HG03045 (cell line): Measurements from ENCODE around the gene TRIM52.
"Not testable (repeated sequence)": the region's sequence is repeated elsewhere in the genome, so short reads cannot be mapped to it uniquely, and the experiment has no call there.

Experiments used
- ATAC-seq: cut with Tn5 transposase; IDR thresholded peaks from one replicate; pipeline ENCODE4 v1.9.1; 2021; ENCODE audit warnings: mild to moderate bottlenecking, moderate library complexity; ENCODE audit not compliant: unreplicated experiment

TRIM52 gene

DNA sequence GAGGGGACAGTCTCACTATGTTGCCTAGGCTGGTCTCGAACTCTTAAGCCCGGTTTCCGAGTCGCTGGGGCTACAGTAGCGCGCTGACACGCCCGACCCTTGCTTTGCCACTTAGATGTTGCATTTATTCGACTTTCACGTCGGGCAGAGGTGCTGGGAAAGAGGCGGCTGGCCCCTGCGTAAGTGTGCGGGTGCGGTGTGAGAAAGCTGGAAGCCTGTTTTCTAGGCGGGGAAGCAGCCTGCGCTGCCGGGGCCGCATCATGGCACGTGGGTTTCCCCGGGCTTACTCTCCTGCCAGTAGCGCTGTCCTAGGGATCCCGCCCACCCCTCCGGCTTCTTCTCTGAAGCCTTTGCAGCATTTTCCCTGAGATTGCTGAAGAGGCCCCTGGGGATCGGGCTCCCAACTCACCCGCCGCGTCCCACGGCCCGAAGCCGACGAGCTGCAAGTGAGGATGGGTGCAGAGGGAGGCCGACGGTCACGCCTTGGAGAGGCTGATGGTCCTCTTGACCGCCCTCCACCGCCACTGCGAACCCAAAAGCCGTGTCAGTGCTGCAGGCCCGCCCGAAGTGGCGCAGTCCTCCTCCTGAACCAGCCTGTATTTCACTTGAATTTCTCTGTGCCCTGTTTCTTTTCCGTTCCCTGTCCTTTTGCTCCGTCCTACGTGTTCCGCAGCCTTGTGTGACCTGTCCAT, 43.7 kb downstream of the TRIM52 start:
- ATAC-seq: peak; percentile 20

DNA sequence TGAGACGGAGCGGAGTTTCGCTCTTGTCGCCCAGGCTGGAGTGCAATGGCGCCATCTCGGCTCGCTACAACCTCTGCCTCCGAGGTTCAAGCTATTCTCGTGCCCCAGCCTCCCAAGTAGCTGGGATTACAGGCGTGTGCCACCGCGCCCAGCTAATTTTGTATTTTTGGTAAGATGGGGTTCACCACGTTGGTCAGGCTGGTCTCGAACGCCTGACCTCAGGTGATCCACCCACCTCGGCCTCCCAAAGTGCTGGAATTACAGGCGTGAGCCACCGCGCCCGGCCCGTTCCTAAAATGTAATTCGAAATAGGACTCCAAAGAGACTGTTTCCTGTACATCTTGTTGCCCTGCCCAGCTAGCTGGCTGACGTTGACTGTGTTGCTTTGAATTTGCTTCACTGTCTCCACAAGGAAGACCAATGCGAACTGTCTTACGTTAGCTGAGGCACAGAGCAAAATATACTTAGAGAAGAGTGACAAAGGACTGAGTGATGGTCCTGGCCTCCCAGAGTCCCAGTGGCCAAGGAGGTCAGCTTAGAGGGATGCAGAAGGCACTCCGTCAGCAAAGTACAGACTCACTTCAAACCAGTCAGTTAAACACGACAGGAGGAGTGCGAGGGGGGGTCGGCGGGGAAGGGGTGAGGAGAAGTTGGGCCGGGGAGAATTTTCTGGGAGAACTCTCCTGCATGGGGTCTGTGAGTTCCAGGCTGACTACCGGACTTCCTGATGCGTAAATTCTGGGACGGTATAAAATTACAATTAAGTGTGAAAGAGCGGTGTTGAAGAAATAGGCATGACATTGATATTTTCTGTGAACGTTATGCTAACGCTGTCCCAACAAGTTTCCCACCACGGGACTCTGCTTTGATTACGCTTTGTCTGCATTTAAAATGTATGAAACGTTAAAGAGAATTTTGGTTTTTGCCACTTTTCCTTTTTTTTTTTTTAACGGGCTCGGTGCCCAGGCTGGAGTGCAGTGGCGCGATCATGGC, 44.6 kb downstream of the TRIM52 start:
- ATAC-seq: no peak

DNA sequence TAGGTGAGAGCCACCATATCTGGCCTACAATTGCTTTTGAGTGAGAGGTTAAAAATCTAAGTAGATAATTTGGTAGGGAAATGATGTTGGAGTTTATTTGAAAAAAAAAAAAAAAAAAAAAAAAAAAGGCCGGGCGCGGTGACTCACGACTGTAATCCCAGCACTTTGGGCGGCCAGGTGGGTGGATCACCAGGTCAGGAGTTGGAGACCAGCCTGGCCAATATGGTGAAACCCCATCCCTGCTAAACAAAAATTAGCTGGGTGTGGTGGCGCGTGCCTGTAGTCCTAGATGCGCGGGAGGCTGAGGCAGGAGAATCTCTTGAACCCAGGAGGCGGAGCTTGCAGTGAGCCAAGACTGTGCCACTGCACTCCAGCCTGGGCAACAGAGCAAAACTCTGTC, 46.7 kb downstream of the TRIM52 start:
- ATAC-seq: not testable (repeated sequence)

GRCh38 chr5:181212934-181213333, 48.0 kb downstream of the TRIM52 start:
- no peak for ATAC-seq

GRCh38 chr5:181212080-181212479, 48.9 kb downstream of the TRIM52 start:
- ATAC-seq: no peak

DNA sequence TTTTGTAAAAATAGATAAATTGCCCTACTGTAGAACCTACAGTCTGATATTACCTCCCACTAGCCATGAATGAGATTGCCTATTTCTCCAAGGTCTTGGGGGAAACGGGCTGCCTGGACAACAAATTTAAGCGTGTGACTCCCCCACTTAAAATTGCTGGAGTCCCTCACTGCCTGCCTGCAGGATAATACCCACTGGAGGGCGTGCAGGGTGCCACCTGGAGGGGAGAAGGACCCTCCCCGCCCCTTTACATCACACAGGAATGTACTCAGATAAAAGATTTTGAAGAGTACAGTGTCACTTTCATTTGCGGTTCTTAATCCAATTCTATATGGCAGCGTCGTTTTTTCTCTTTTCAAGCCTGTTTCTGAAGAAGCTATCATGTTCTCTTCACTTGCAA, 49.7 kb downstream of the TRIM52 start:
- ATAC-seq: no peak

DNA sequence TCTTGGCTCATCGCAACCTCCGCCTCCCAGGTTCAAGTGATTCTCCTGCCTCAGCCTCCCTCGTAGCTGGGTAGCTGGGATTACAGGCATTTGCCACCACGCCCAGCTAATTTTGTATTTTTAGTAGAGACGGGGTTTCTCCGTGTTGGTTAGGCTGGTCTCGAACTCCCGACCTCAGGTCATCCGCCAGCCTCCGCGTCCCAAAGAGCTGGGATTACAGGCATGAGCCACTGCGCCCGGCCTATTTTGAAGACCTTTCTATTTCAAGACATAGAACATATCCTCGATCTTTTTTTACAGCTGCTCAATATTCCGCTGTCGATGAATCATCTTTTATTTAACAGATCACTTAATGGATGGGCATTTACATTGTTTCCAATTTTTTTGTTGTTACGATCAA, 50.2 kb downstream of the TRIM52 start:
- ATAC-seq: not testable (repeated sequence)

- not testable (repeated sequence) for ATAC-seq
Observed at GRCh38 chr5:181210148-181210547, 50.8 kb downstream of the TRIM52 start.

DNA sequence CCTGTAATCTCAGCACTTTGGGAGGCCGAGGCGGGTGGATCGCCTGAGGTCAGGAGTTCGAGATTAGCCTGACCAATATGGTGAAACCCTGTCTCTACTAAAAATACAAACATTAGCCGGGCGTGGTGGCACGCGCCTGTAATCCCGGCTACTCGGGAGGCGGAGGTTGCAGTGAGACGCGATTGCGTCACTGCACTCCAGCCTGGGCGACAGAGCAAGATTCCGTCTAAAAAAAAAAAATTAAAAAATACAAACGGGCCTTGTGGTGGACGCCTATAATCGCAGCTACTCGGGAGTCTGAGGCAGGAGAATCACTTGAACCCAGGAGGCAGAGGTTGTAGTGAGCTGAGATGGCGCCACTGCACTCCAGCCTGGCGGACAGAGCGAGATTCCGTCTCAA, 51.9 kb downstream of the TRIM52 start:
- ATAC-seq: not testable (repeated sequence)

GRCh38 chr5:181207960-181208253, 53.0 kb downstream of the TRIM52 start:
- ATAC-seq: no peak

DNA sequence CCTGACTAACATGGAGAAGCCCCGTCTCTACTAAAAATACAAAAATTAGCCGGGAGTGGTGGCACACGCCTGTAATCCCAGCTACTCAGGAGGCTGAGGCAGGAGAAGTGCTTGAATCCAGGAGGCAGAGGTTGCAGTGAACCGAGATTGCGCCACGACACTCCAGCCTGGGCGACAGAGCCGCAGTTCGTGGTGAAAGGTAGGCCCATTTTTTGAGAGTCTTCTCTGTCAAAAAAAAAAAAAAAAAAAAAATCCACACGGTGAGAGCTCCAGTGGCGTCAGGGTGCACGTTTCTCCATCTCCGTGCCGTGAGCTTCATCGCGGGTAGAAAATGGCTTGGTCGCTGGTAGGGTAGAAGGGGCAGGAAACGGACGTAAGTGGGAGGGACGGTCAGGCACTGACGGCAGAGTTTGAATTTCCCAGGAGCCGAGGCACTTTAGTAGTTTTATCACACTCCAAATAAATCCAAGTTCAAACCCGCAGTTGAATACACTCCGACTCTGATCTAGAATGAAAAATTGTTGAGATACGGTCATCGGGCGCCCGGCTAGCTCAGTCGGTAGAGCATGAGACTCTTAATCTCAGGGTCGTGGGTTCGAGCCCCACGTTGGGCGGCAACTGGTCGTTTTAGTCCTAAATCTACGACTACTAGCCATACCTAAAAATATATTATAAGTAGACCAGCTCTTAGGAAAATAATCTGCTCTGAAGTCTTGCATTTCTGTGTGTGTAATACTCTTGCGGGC, 53.6 kb downstream of the TRIM52 start:
- ATAC-seq: peak; percentile 36

DNA sequence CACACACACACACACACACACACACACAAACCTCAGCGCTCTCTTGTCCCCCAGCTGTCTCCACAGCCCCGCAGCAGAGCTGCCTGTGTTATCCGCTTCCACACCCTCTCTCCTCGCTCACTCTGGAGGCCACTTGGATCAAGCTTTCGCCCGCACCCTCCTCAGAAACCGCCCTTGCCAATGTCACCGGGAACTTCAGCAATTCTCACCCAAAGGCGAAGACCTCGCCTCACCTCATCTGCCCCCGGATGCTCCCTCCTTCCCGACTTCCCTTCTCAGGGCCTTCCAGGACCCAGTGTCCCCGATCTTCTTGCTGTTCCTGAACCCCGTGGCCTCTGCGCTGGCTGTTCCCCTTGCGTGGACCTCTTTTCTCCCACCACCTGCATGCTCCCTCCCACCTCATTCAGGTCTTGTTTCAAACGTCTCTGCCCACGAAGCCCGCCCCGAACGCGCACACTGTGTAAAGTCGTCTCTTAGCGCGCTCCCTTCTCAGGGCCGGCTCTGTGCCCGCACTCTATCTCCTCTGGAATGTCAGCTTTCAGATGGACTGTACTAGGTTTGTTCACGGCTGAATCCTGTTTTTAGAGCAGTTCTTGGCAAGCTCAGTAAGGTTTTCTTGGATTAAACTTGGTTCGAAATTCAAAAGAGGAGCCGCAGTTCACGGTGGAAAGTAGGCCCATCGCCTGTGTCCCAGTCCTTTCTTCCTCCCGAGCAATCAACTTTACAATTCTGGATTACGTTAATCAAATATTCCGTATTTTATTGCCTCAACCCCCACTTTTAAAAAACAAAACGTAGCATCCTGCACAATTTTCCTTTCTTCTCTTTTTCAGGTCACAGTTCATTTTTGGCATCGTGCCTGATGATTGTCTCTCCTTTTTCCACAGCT, 54.9 kb downstream of the TRIM52 start:
- ATAC-seq: no peak
